Mucosa of stomach (tissue), 1 donor: ENCODE measurements around the gene CALHM5.

Experiments
- H3K27me3 ChIP-seq: one replicate; pipeline ENCODE4 v1.7.0; 2013; ENCODE audit warnings: mild to moderate bottlenecking, low read length; ENCODE audit not compliant: control insufficient read depth, insufficient read depth
- H3K36me3 ChIP-seq: one replicate; pipeline ENCODE4 v1.7.0; 2013; ENCODE audit warnings: low read length; ENCODE audit not compliant: control insufficient read depth, insufficient read depth
- H3K4me1 ChIP-seq: one replicate; pipeline ENCODE4 v1.7.0; 2013; ENCODE audit warnings: mild to moderate bottlenecking, low read length; ENCODE audit not compliant: control insufficient read depth, insufficient read depth
- H3K4me3 ChIP-seq: one replicate; pipeline ENCODE4 v1.7.0; 2013; ENCODE audit warnings: low read length
- H3K9ac ChIP-seq: one replicate; pipeline ENCODE4 v1.7.0; 2013; ENCODE audit warnings: mild to moderate bottlenecking, low read length, moderate library complexity
- H3K9me3 ChIP-seq: one replicate; pipeline ENCODE4 v1.7.0; 2013; ENCODE audit warnings: mild to moderate bottlenecking, low read length, moderate library complexity; ENCODE audit not compliant: control insufficient read depth
- donor health status: Pancreatic carcinoma.

CALHM5 gene

DNA sequence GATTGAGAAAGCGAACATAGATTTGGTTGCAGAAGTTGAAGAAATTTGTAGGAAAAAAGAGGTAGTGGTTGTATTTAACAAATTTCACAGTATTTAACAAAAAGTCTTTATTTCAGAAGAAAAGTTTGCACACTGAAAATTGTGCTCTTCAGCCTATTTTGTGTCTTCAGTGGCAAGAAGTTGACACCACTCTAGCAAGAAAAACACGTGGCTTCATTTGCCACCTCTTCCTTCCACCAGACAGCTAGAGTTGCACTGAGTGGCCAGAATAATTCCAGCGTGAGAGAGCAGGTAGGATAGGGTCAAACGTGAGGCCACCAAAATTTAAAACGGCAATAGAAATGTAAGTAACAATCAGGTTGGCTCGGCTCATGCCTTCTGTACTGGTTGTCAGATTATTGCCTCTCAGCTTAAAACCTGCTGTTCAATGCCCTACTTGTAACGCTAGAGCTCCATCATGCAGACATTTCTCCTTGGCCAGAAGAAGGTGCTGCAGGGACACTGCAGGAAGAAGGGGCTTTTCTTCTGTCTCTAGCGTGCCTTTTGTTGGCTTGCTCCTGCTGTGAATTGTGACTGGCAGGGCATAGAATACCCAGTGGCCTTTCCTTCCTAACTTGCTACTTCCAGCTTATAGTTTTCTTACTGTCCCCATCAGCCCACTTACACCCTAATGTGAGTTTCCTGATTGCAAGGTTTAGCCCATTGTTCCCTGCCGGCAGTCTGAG is 22.0 kb downstream of the CALHM5 start:
- Histone ChIP-seq H3K36me3 (no peaks in the 10 kb centered on the region), H3K4me1 (peaks cover 6% of the 10 kb centered on the region), H3K27me3 (peaks cover 3% of the 10 kb centered on the region), H3K9ac (no peak overlapping the region), H3K9me3 (no peaks in the 10 kb centered on the region), H3K4me3 (no peak overlapping the region)

DNA sequence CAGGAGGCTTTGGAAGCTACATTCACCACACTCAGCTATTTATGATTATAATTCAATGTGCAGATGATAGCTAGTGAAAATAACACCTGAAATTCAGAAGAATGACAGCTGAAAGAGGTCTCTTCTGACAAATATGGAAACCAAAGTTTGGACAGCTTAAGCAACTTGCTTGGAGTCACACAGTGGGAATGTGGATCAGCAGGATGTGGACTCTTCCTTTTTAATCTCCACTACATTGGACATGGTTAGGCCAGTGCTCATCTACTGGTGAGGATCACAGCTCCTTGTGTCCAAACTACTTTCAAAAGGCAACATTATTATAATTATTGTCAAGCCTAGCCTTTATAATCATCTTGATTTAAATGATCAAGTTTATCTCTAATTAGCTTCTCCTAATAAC is 23.7 kb downstream of the CALHM5 start:
- no peak overlapping the region for H3K9ac ChIP-seq
- peaks cover 6% of the 10 kb centered on the region for H3K4me1 ChIP-seq
- no peaks in the 10 kb centered on the region for H3K9me3 ChIP-seq
- no peaks in the 10 kb centered on the region for H3K36me3 ChIP-seq
- H3K4me3 ChIP-seq, result no peak overlapping the region
- peaks cover 3% of the 10 kb centered on the region for H3K27me3 ChIP-seq

DNA sequence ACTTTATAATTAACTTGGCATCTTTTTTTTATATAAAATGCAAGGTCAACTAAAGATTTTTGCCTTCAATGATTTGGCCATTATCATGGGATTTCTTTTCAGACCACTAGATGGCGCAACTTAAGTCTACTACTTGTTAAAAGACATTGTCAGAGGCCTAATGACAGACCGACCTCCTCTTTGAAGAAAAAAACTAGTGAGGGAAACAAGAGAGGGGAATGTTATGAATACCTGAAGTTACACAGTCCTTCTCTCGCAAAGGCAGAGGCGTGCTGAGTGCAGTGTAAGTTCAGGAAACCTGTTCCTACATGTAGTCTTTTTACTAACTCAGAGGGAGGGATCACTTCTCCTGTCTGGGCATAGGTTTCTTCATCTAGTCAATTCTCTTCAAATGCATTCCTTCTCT is 24.8 kb downstream of the CALHM5 start:
- no peaks in the 10 kb centered on the region for H3K36me3 ChIP-seq
- H3K9ac ChIP-seq, result no peak overlapping the region
- peaks cover 3% of the 10 kb centered on the region for H3K4me1 ChIP-seq
- peaks cover 8% of the 10 kb centered on the region for H3K27me3 ChIP-seq
- H3K9me3 ChIP-seq, result no peaks in the 10 kb centered on the region
- no peak overlapping the region for H3K4me3 ChIP-seq

DNA sequence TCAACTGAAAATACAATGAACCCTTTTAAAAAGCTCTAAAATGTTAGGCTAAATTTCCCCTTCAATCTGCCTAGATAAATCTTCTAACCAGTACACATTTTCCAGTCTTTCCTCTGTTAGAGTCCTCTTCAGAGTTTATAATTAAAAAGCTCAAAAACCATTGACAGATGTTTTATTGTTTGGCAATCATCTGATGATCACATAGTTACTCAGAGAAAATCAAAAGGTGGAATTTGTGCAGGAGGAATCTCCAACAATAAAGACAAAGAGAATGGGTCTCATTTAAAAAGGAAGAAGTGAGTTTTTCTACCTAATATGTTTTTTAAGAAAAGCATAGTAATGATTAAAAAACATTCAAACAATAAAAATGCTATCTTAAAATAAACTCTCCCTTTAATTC is 31.0 kb downstream of the CALHM5 start:
- peaks cover 18% of the 10 kb centered on the region for H3K27me3 ChIP-seq
- no peaks in the 10 kb centered on the region for H3K9me3 ChIP-seq
- H3K4me3 ChIP-seq, result no peak overlapping the region
- H3K4me1 ChIP-seq, result no peaks in the 10 kb centered on the region
- H3K9ac ChIP-seq, result no peak overlapping the region
- no peaks in the 10 kb centered on the region for H3K36me3 ChIP-seq

DNA sequence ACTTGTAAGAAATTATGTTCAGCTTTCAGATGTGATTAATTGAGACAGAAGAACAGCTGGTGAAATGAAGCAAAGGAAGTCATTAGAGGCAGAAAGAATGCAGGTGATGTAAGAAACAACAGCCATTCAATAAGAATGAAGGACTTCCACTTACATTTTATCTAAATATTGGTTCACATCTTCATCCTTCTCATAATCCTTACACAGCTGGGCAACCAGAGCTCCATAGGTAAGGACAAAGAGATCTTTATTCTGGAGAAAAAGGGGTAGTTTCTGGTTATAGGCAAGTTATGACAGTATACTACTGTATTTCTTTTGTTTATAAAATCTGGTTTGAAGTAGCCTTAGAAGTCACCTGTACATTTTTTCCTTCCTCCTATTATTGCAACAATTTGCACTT is 31.7 kb downstream of the CALHM5 start:
- no peak overlapping the region for H3K4me3 ChIP-seq
- H3K9me3 ChIP-seq, result no peaks in the 10 kb centered on the region
- peaks cover 18% of the 10 kb centered on the region for H3K27me3 ChIP-seq
- no peak overlapping the region for H3K9ac ChIP-seq
- no peaks in the 10 kb centered on the region for H3K36me3 ChIP-seq
- no peaks in the 10 kb centered on the region for H3K4me1 ChIP-seq

DNA sequence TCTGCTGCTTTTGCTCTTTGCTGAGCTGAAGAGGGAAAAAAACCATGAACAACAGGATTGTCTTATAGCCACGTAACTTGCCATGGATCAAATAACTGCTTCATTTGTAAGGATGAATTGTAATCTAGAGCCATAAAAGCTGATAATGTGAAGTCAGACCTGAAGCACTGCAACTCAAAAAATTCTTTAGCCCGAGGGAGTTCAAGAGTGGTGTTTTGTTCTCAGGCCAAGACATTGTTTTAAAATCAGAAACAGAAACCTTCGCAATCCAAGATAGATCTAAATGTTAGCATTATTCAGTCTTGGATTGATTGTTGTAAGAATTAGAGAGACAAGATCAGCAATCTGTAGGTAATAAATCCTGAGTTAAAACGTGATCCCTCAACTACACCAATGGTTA is 34.2 kb downstream of the CALHM5 start, which contains the start of gene TRAPPC3L:
Gene TRAPPC3L (minus strand): TSS at position 34 of the 400 bp plus-strand sequence. CDS start 170 bp downstream, outside the sequence.
- no peaks in the 10 kb centered on the region for H3K9me3 ChIP-seq
- H3K4me1 ChIP-seq, result no peaks in the 10 kb centered on the region
- no peak within 1 kb of the TSS for H3K4me3 ChIP-seq
- H3K27me3 ChIP-seq, result peaks cover 16% of the 10 kb centered on the region
- no peaks in the 10 kb centered on the region for H3K36me3 ChIP-seq
- H3K9ac ChIP-seq, result no peak within 1 kb of the TSS

DNA sequence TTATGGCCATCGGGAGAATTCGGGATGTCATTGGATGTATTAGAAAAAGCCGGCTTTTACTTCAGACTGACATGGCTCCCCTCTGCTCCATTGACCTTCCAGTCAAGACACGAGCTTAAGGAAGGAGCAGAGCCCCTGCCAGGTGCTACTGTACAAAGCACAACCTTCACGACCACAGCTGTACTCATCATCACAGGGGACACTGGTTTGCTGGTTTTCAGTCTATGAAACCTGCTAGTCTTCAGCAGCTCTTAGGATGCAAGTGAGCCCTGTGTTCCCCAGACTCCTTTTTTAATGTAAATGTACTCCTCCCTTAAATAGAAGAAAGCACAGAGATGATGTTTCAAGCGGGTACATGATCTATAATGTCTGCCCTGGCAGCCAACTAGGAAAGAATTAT is 35.9 kb downstream of the CALHM5 start:
- Histone ChIP-seq H3K9ac (no peak overlapping the region), H3K4me1 (no peaks in the 10 kb centered on the region), H3K4me3 (no peak overlapping the region), H3K27me3 (peaks cover 20% of the 10 kb centered on the region), H3K9me3 (no peaks in the 10 kb centered on the region), H3K36me3 (no peaks in the 10 kb centered on the region)

DNA sequence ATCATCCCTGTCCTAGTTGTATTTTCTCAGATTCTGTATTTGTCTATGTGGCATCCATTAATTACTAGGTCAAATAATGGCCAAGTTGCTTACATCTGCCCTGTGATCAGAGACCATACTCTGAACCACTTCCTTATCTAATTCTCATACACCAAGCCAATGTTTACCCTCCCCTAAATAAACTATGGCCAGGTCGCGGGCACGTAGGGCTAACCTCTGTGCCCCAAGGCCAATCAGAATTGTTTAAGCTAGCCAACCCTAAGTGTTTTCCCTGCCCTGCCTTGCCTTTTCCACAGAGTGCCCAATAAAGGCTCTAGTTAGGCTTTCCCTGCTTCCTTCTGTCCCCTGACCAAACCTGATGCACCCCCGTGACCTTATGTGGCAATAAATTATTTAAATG is 39.4 kb downstream of the CALHM5 start:
- Histone ChIP-seq H3K36me3 (no peaks in the 10 kb centered on the region), H3K27me3 (peaks cover 24% of the 10 kb centered on the region), H3K4me1 (no peaks in the 10 kb centered on the region), H3K4me3 (no peak overlapping the region), H3K9ac (no peak overlapping the region), H3K9me3 (no peaks in the 10 kb centered on the region)

DNA sequence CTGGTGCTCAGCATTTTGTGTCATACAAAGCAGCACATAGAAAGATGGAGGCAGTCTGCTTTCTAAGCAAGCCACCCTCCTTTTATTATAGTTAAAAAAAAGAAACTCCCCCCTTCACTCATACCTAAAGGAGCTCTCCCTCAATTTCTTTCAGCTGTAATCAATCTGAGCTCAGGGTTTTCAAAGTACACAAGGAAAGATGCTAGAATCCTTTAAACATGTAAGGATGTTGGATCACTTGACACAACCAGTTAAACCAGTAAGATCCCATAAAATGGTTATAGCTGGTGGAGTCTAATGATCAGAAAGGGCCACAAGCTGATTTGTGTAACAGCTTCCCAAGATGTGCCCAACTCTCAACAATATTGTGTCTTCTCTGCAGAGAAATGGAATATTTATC is 42.0 kb downstream of the CALHM5 start, which contains the start of gene CALHM4:
Gene CALHM4 (plus strand): TSS at position 301 of the 400 bp plus-strand sequence. CDS start 43 bp downstream, at position 344.
- Histone ChIP-seq H3K4me3 (no peak within 1 kb of the TSS), H3K9me3 (no peaks in the 10 kb centered on the region), H3K4me1 (no peaks in the 10 kb centered on the region), H3K27me3 (peaks cover 29% of the 10 kb centered on the region), H3K36me3 (no peaks in the 10 kb centered on the region), H3K9ac (no peak within 1 kb of the TSS)

DNA sequence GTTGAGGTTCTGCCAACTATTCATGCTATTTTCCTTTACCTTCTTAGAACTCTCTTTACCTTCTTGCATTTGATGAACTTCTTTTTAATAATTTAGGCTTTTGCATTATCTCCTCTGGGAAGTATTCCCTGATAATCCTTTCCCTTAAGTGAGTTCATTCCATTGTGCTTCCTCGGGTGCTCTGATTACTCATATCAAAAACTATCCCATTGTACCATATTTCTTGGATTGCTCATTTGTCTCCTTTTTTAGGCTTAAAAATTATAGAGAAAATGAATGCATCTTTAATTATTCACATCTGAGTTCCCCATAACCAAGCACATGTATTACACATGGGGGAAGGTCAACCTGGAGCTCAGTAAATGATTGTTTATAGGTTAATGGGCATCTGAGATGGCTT is 44.6 kb downstream of the CALHM5 start:
- Histone ChIP-seq H3K4me3 (no peak overlapping the region), H3K9me3 (no peaks in the 10 kb centered on the region), H3K4me1 (no peaks in the 10 kb centered on the region), H3K9ac (no peak overlapping the region), H3K36me3 (no peaks in the 10 kb centered on the region), H3K27me3 (peaks cover 38% of the 10 kb centered on the region)

DNA sequence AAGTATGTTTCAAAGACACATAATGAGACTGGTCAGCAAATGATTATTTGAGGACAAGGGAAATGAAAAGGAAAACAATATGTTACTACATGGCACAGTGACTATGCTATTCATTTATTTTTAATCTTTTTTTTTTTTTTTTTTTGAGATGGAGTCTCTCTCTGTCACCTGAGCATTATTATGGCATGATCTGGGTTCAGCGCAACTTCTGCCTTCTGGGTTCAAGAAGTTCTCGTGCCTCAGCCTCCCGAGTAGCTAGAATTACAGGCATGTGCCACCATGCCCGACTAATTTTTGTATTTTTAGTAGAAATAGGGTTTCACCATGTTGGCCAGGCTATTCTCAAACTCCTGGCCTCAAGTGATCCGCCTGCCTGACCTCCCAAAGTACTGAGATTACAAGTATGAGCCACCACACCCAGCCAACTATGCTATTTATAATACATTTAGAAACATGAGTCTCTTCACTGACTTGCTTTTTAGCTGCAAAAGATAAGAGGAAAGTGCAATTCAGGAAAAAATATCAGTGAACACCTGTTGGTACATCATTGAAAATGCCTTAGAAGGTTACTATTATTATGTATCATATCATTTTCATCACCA is 45.5 kb downstream of the CALHM5 start:
- no peaks in the 10 kb centered on the region for H3K36me3 ChIP-seq
- H3K4me3 ChIP-seq, result no peak overlapping the region
- no peaks in the 10 kb centered on the region for H3K9me3 ChIP-seq
- H3K9ac ChIP-seq, result no peak overlapping the region
- peaks cover 32% of the 10 kb centered on the region for H3K27me3 ChIP-seq
- no peaks in the 10 kb centered on the region for H3K4me1 ChIP-seq

DNA sequence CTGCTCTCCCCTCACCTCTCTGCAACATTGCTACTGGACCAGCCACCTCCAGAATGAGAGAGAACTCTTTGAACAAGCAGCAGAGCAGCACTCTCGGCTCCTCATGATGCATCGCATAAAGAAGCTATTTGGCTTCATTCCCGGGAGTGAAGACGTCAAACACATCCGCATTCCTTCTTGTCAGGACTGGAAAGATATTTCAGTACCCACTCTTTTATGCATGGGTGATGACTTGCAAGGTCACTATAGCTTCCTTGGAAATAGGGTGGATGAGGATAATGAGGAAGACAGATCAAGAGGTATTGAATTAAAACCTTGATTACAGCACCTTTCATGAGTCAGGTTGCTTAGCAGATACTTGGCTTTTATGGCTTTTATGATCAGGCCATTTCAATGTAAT is 46.5 kb downstream of the CALHM5 start:
- Histone ChIP-seq H3K27me3 (peaks cover 29% of the 10 kb centered on the region), H3K9ac (no peak overlapping the region), H3K4me3 (no peak overlapping the region), H3K4me1 (no peaks in the 10 kb centered on the region), H3K9me3 (no peaks in the 10 kb centered on the region), H3K36me3 (no peaks in the 10 kb centered on the region)
